HuH-7 (cell line): Measurements from ENCODE around the gene SIMC1.
"Not testable (repeated sequence)": the region's sequence is repeated elsewhere in the genome, so short reads cannot be mapped to it uniquely, and the experiment has no call there.

Experiments used
- DNase-seq: peaks from one replicate; pipeline ENCODE4 v3.0.0; 2011; ENCODE audit warnings: low spot score

SIMC1 gene

GRCh38 chr5:176216393-176216916 lies 21.8 kb upstream of the SIMC1 start:
- not testable (repeated sequence) for DNase-seq

GRCh38 chr5:176217188-176217729 lies 21.0 kb upstream of the SIMC1 start:
- DNase-seq: not testable (repeated sequence)

GRCh38 chr5:176217764-176218163 lies 20.5 kb upstream of the SIMC1 start:
- DNase-seq: not testable (repeated sequence)

DNA sequence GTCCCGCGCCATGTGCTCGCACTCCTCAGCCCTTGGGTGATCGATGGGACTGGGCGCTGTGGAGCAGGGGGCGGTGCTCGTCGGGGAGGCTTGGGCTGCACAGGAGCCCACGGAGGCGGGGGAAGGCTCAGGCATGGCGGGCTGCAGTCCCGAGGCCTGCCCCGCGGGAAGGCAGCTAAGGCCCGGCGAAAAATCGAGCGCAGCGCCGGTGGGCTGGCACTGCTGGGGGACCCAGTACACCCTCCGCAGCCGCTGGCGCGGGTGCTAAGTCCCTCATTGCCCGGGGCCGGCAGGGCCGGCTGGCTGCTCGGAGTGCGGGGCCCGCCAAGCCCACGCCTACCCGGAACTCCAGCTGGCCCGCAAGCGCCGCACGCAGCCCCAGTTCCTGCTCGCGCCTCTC lies 16.2 kb upstream of the SIMC1 start:
- DNase-seq: not testable (repeated sequence)

DNA sequence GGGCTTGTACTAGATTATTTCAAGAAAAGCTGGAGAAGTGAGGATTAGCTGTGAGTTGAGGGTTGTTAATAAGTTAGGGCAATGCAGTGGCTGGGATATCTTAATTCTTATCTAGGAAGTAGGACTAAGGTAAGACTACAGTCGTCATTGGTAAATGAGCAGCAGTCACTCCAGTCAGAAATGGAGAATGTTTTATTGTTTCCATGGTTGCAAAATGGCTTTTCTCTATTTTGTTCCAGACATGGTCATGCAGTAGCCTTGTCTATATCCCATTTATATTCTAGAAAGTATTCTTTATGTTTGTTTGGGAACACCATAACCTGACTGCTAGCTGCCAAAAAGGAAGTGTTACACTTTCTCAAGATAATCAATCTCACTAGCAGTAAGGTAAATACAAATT lies 9.9 kb upstream of the SIMC1 start:
- not testable (repeated sequence) for DNase-seq

DNA sequence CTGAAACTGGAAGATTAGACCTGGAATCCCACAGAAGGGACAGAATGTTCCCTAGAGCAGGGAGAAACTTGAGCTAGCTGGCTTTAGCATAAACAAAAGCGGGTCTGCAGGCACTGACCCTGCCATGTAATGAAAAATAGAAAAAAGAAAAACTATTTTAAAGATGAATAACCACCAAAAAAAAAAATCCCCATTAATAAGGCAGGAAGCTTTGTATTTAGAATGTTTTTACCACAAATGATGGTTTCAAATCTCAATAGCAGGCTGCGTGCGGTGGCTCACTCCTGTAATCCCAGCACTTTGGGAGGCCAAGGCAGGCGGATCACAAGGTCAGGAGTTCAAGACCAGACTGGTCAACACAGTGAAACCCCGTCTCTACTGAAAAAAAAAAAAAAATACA lies 5.0 kb upstream of the SIMC1 start:
- DNase-seq: not testable (repeated sequence)

GRCh38 chr5:176235155-176235554 lies 3.1 kb upstream of the SIMC1 start:
- peak; percentile 23 for DNase-seq

- not testable (repeated sequence) for DNase-seq
These were observed 540 bp downstream of the SIMC1 start for GRCh38 chr5:176238645-176239283.

DNA sequence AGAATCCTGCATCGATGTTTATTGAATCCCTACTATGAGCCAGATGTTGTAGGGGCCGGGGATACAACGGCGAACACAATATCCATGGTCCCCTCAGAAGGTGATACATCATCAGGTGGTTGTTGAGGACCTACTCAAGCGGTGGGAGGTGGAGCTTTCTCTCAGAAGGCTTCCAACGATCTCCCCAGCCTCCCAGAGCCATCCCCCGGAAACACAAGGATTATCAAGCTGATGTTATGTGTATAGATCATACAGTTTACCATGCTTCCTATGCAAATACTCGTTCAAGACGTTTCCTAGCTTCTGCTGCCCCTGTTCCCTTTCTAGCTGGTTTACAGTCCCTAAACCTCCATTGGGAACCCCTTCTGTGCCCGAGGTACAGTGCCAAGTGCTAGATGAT lies 1.1 kb downstream of the SIMC1 start:
- not testable (repeated sequence) for DNase-seq

DNA sequence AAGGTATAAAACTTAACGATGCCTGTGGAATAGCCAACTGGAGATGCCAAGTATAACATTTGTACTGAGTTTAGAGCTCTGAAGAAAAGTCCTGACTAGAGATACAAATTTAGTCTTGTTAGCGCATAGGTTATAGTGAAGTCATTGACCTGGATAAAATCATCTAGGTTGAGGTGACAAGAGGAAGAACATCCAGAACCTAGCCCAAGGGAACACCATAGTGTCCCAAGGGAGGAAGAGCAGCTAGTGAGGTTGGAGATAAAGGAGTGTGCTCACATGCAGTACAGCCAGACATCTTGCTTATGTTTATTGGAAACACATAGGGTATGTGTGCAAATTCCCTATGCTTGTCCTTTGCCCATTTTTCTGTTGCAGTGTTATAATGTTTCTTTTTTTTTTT lies 6.1 kb downstream of the SIMC1 start:
- not testable (repeated sequence) for DNase-seq

DNA sequence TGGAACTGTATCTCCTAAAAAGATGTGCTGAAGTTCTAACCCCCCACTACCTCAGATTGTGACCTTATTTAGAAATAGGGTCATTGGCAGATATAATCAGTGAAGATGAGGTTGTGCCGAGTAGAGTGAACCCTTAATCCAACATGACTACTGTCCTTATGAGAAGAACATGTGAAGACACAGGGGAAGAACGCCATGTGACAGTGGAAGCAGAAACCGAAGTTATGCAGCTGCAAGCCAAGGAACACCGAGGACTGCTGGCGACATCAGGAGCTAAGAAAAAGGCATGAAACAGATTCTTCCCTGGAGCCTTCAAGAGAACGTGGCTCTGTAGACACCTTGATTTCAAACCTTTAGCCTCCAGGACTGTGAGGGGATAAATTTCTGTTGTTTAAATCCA lies 6.8 kb downstream of the SIMC1 start:
- DNase-seq: not testable (repeated sequence)

DNA sequence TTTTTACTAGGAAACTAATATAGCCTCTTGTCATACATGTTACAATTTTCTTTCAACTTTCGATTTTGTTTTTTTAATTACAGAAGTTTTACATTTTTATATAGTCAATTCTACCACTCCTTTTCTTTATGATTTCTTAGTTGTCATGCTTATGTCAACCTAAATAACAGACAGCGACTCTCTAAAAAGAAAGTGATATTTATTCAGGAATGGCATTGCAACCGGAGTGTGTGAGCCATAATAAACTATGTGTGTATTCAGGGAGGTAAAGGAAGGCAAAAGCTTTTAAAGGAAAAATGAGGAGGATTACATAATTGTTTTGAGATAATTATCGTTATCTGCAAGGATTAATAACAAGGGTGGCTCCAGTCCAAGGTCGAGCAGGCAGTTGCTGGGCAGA lies 7.3 kb downstream of the SIMC1 start:
- DNase-seq: not testable (repeated sequence)

DNA sequence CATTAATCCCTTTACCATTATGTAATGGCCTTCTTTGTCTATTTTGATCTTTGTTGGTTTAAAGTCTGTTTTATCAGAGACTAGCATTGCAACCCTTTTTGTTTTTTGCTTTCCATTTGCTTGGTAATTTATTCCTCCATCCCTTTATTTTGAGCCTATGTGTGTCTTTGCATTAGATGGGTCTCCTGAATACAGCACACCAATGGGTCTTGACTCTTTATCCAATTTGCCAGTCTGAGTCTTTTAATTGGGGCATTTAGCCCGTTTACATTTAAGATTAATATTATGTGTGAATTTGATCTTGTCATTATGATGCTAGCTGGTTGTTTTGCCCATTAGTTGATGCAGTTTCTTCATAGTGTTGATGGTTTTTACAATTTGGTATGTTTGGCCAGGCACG lies 12.5 kb downstream of the SIMC1 start:
- DNase-seq: not testable (repeated sequence)

GRCh38 chr5:176252171-176252570 lies 13.9 kb downstream of the SIMC1 start:
- not testable (repeated sequence) for DNase-seq

- DNase-seq: not testable (repeated sequence)
These were observed 15.3 kb downstream of the SIMC1 start for GRCh38 chr5:176253370-176254065.

GRCh38 chr5:176254066-176254393 lies 15.8 kb downstream of the SIMC1 start:
- DNase-seq: not testable (repeated sequence)

DNA sequence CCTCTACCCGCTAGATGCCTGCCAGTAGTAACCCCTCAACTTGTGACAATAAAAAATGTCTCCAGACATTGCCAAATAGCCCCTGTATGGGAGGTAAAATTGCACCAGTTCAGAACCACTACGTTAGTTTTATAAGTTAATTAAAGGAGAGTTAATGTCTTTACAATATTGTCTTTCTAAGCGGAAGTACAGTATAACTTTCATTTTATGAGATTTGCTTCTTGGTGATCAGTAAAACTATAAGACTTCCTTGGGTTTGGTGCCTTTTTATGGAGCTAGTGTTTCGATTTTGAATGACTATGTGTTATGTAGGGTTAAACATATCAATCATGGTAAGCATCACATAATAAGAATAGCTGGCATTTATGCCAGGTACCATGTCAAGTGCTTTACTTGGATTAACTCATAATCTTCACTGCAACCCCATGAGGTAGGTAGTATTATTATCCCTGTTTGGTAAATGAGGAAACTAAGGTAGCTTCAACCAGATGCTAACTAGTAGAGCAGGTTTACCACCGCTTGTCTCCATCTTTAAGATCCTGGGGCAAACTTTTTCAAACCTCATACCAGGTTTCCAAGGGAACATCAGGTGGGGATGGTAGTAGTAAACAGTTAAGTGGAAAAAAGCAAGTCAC lies 19.8 kb downstream of the SIMC1 start:
- DNase-seq: not testable (repeated sequence)

GRCh38 chr5:176260682-176261081 lies 22.5 kb downstream of the SIMC1 start:
- not testable (repeated sequence) for DNase-seq

- DNase-seq: not testable (repeated sequence)
These were observed 28.2 kb downstream of the SIMC1 start for GRCh38 chr5:176266448-176266847.

DNA sequence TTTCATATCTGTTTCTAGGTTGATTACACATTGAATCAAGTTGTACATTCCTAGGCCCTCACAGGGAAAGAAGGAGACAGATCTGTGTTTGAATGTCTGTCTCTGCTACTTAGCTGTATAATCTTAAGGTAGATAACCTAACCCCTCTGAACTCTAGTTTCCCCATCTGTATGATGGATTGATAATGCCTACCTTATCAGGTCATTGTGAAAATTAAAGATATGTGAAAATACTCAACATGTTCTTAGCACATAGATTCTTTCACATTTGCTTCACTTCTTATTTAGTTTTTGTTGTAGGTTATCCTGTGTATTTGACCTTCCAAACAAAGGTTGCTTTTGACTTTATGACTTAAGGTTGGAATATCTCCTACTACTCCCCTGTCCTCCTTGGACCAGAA lies 50.8 kb downstream of the SIMC1 start:
- not testable (repeated sequence) for DNase-seq

GRCh38 chr5:176290057-176290840 lies 52.0 kb downstream of the SIMC1 start:
- not testable (repeated sequence) for DNase-seq

DNA sequence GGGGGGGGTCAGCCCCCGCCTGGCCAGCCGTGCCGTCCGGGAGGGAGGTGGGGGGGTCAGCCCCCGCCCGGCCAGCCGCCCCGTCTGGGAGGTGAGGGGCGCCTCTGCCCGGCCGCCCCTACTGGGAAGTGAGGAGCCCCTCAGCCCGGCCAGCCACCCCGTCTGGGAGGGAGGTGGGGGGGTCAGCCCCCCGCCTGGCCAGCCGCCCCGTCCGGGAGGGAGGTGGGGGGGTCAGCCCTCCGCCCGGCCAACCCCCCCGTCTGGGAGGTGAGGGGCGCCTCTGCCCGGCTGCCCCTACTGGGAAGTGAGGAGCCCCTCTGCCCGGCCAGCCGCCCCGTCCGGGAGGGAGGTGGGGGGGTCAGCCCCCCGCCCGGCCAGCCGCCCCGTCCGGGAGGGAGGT lies 67.1 kb downstream of the SIMC1 start:
- DNase-seq: not testable (repeated sequence)
